Measurements from ENCODE around the gene PLEKHA8.

DNA sequence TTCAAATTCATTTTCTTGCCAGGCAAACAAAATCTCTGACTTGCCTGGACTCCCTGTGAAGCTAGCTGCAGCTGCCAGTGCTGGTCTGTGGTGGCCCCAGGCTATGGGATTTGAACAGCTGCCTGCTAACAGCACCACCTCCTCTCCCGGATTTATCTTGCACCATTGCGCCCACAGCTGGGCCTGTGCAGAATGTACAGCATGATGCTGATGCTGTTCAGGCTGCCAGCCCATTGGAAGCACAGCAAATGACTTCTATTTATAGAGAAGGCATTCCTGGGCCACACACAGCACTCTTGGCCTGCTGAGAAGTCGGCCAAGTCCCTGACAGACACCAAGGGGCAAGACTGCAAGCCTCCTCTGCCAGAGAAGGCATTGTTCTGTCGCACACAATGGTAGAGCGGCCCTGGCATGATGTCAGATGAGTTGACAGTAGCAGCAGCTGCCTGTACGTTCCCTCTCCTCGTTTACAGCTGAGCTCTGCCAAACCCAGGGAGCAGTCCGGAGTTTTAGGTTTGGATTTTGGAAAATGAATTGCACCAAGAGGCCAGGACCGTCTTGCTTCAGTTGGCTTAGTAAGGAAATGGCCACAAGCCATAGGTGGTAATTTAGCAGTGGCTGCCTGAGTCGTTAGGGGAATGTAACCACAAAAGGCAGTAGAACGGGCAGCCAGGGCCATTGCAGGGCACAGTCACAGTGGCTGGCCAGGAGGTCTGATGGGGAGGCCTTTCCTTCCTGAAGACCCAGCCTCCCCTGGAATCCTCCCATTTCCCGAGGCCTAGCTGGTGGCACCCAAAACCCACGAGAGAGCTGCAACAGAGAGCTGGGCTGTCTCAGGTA lies 145.1 kb downstream of the PLEKHA8 start:
- TF ChIP-seq SIN3A (conservative IDR thresholded peaks at IDR 0.05 in 1 of 2, IDR thresholded peaks at IDR 0.05 in 1 of 2; ENCODE audit: low read depth in 1 of 2, low read length in 2 of 2), result no peak
- TF ChIP-seq CEBPB (IDR thresholded peaks at IDR 0.05; ENCODE audit: low read depth, low read length), result no peak
- no peak for TF ChIP-seq USF2 (IDR thresholded peaks at IDR 0.05; ENCODE audit: low read length)
- TF ChIP-seq, protein P1, sequence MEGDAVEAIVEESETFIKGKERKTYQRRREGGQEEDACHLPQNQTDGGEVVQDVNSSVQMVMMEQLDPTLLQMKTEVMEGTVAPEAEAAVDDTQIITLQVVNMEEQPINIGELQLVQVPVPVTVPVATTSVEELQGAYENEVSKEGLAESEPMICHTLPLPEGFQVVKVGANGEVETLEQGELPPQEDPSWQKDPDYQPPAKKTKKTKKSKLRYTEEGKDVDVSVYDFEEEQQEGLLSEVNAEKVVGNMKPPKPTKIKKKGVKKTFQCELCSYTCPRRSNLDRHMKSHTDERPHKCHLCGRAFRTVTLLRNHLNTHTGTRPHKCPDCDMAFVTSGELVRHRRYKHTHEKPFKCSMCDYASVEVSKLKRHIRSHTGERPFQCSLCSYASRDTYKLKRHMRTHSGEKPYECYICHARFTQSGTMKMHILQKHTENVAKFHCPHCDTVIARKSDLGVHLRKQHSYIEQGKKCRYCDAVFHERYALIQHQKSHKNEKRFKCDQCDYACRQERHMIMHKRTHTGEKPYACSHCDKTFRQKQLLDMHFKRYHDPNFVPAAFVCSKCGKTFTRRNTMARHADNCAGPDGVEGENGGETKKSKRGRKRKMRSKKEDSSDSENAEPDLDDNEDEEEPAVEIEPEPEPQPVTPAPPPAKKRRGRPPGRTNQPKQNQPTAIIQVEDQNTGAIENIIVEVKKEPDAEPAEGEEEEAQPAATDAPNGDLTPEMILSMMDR (IDR thresholded peaks at IDR 0.05; ENCODE audit: control extremely low read depth in 1 of 3, insufficient read depth in 1 of 3, low read depth in 1 of 3, low read length in 3 of 3), result peak in 2 of 3 experiments; percentile 12 to 25; a peak in 2 of 4 replicates
- TF ChIP-seq CBX5 (IDR thresholded peaks at IDR 0.05; ENCODE audit: low read depth, low read length), result no peak
- no peak for TF ChIP-seq EP300 (IDR thresholded peaks at IDR 0.05; ENCODE audit: borderline replicate concordance in 1 of 2, low read depth in 2 of 2, low read length in 2 of 2)
- TF ChIP-seq HDAC2 (IDR thresholded peaks at IDR 0.05; ENCODE audit: borderline replicate concordance in 1 of 2, low read depth in 2 of 2, low read length in 2 of 2), result no peak
- TF ChIP-seq PHF8 (conservative IDR thresholded peaks at IDR 0.05; ENCODE audit: low read depth, low read length), result no peak
- no peak for TF ChIP-seq SUZ12 (IDR thresholded peaks at IDR 0.05; ENCODE audit: low read length)
